ENCODE data around the gene ZMPSTE24.

The ZMPSTE24 gene

DNA sequence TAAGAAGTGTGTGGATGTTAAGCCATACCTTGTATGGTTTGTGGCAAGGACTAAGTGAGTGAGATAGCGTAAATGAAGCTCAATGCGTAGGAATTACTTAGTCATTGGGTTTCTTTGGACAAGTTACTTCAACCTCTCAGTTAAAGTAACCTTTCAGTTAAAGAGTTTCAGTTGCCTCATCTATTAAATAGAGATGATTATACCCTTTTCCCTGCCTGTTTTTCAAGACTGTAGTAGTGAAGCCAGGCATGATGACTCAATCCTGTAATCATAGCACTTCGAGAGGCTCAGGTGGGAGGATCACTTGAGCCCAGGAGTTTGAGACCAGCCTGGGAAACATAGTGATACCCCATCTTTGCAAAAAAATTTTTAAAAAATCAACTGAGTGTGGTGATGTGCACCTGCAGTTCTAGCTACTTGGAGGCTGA is 6.3 kb downstream of the ZMPSTE24 start:
- DNase-seq (ENCODE audit: low read depth) = no peak

DNA sequence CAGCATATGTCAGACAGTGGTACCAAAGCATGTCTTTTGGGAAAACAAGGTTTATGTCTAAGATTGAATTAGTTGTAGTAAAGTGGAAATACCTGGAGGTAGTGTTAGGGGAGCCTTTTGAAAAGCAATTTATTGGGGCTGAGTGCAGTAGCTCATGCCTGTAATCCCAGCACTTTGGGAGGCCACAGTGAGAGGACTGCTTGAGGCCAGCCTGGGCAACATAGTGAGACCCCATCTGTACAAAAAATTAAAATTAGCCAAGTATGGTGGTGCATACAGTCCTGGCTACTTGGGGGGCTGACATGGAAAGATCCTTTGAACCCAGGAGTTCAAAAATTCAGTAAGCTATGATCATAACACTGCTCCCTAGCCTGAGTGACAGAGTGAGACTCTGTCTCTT is 7.3 kb downstream of the ZMPSTE24 start:
- no peak for DNase-seq (ENCODE audit: low read depth)

DNA sequence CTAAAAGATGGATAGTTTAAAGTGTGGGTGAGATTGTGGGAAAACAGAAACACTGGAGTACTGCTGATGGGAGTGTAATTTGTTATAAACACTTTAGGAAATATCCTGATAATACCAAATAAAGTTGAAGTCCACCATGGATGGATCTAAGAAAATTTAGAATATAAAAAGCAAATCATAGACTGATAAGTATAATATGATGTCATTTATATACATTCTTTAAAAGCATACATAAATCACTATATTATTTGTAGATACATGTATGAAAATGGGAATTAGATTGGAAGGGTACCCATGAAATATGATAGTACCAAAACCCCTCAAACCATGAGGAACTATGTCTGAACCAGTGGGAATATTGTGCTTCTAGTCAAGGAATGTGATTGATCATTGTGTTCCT is 7.9 kb downstream of the ZMPSTE24 start:
- DNase-seq (ENCODE audit: low read depth) = no peak

- no peak for DNase-seq (ENCODE audit: low read depth)
These were observed 8.9 kb downstream of the ZMPSTE24 start for GRCh38 chr1:40266786-40267535.

GRCh38 chr1:40267767-40268187 is 9.7 kb downstream of the ZMPSTE24 start:
- no peak for DNase-seq (ENCODE audit: low read depth)

DNA sequence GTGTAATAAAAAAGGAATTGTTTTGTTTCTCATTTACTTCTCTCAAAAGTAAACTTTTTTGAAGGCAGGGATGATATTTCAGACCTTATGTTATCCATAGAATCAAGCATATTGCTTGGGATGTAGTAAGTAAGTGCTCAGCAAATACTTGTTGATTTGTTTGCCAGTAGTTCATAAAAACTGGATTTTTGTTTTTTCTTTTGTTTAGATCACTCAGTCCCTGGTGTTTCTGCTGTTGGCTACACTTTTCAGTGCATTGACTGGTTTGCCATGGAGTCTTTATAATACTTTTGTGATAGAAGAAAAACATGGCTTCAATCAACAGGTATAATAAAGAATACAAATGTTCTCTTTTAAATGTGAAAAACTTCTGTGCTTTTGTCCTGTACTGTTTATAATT is 10.2 kb downstream of the ZMPSTE24 start:
- no peak for DNase-seq (ENCODE audit: low read depth)

DNA sequence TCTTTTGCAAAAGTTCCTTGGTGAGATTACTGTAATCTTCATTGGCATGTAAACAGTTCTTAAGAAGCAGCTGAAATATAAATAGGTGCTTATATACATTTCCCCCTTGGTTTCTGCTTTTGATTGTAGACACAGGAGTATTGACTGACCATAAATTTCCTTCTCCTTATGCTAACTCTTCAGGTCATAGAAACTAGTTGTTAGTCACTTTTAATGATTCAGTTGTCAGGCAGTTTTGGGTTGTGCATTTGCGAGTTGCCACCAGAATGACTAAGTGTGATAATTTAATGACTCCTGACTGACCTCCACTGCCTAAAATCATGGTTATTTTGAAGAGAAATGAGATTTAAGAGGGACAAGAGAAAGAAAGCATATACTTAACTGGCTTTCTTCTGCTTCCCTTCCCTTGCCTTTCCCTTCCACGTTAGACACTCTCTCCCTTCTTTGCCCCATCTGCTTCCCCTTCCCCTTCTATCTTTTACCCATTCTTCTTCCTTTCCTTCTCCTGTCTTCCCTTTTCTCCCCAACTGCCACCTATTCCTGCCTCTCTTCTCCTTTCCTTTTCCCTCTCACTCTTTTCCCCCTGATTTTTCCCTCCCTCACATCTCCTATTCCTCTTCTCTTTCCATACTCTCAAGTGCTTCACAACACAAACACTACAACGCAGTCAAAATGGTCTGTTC is 12.3 kb downstream of the ZMPSTE24 start:
- no peak for DNase-seq (ENCODE audit: low read depth)

GRCh38 chr1:40272653-40273213 is 14.7 kb downstream of the ZMPSTE24 start:
- DNase-seq (ENCODE audit: low read depth) = no peak

DNA sequence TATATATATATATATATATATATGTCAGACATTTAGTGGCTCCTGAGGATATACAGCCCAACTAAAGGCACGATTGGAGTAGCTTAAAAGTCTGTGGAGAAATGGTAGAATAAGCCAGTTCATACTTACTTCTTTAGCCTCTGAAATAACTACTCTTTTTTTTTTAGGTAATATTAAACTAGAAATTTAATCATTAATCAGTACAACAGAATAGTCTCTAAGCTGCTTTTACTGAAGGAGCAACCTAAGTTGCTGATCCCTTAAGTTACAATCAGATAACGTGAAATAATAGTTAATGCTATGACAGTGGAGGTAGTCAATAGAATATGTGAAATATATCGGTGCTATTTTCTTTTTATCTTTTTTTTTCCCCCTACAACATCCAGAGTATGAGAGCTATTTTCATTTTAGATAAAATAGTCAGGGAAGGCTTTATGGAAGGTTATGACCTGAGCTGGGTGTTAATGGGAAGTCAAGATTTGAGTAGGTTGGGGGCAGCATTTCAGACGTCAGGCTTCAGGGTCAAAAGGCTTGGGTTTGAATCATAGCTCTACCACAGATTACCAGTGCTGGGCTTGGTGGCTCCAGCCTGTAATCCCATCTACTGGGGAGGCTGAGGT is 15.6 kb downstream of the ZMPSTE24 start:
- no peak for DNase-seq (ENCODE audit: low read depth)

DNA sequence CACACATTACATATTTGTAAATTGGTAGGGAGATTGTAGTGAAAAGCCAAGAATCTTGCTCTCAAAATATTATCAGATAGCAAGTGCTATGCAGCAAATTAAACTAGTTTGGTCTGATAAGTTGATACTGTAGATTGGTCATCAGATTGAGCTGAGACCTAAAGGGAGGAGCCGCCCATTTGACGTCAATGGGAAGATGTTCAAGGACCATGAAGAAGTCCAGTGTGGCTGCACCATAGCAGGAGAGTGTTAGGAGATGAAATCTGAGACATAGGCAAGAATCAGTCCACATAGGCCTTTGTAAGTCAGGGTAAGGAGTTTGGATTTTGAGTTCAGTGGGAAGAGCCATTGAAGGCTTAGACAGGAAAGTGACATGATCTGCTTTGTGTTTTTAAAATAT is 16.3 kb downstream of the ZMPSTE24 start:
- DNase-seq (ENCODE audit: low read depth) = no peak

DNA sequence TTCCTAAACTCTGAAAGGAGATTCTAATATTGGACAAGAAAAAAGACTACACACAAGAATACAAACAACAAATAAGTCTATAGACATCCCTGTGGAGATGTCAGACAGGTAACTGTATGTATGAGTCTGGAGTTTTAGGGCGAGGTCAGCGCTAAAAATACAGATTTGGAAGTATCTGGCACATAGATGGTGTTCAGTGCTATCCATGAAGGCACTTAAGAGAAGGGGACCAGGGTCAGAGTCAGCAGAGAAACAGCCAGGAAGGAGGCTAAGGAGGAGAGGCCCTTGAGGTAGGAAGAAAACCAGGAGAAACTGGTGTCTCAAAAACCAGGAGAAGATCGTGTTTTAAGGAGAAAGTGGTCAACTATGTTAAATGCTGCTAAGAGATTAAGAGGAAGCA is 18.1 kb downstream of the ZMPSTE24 start:
- DNase-seq (ENCODE audit: low read depth) = no peak

DNA sequence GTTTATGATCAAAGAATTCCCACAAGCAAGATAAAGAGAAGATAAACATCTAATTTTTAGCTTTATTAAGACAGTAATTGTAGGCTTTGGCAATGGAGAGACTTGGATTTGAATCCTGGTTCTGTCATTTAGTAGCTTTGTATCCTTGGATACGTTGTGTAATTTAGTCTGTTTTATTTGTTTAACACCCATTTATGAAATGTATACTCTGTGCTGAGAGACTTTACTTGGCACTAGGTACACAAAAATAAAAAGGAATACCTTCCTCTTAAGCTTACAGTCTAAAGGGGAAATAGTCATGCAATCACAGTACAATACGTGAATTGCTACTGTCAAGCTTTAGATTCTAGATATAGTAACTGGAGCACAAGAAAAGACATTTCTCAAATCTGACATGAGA is 23.8 kb downstream of the ZMPSTE24 start:
- DNase-seq (ENCODE audit: low read depth) = no peak

GRCh38 chr1:40291293-40291692 is 33.3 kb downstream of the ZMPSTE24 start:
- no peak for DNase-seq (ENCODE audit: low read depth)

GRCh38 chr1:40299366-40300248 is 41.6 kb downstream of the ZMPSTE24 start:
- no peak for DNase-seq (ENCODE audit: low read depth)

DNA sequence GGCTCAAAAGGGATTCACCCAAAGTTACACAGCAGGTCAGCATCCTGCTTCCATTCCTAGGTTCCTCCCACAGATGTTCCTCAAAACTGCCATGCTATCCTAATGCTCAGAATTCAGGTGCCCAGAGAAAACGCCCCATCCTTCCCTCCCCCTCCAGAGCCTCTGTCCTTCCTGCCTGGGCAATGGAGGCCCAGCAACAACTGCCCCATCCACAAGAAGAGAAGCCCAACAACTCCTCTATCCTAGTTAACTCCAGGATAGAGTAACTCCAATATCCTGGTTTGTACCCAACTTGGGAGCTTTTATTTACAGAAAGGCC is 42.2 kb downstream of the ZMPSTE24 start:
- DNase-seq (ENCODE audit: low read depth) = no peak

DNA sequence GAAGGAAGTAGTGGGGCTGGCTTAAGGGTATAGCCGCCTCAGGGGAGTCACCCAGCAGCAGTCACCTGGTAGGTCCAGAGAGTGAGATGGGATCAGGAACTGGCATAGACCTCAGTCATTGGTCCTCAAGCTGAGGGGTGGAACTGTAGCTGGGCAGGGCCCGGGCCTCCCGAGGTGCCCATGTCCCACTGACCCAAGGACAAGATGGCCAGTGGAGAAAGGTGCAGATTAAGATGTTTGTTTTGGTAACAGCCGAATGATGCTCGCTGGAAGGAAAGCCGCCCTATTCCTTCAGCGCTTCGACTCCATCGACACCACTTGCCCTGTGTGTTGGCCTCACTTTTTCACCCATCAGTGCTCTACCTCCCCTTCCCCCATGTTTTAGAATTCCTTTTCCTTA is 42.6 kb downstream of the ZMPSTE24 start:
- no peak for DNase-seq (ENCODE audit: low read depth)

DNA sequence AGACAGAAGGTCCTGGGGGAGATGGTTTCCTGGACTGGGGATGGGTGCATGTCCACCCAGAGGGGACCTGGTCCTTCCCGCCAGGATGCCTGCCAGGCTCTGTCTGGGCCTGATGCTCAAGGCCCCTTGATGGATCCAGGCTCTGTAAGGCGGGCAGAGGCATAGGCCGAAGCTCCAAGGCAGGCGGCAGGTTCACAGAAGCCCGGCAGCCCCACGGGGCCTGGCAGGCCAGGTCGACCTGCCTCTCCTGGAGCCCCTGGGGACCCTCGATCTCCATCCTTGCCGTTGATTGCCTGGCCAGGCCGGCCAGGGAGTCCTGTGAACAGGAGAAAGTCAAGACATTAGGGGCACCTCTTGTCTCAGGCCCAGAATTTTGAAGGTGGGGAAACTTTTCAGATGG is 43.0 kb downstream of the ZMPSTE24 start:
- no peak for DNase-seq (ENCODE audit: low read depth)

- no peak for DNase-seq (ENCODE audit: low read depth)
These were observed 43.7 kb downstream of the ZMPSTE24 start for GRCh38 chr1:40301541-40302299.

DNA sequence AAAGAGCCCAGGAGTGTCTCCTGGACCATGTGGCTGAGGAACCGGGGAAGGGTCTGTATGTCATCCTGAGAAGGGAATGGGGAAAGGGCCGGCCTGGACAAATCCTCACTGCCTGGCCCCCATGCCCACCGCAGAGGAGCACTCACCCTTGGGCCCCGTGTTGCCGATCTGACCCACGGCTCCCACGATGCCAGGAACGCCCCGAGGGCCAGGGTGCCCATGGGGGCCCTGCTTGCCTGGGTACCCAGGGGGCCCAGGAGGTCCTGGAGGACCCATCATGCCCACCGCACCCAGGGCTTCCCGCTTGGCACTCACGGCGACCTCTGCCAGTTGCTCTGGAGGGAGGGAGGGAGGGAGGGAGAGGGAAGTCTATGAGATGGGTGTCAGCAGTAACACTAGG is 44.4 kb downstream of the ZMPSTE24 start:
- DNase-seq (ENCODE audit: low read depth) = no peak

GRCh38 chr1:40303051-40303771 is 45.2 kb downstream of the ZMPSTE24 start:
- no peak for DNase-seq (ENCODE audit: low read depth)

- DNase-seq (ENCODE audit: low read depth) = no peak
These were observed 45.8 kb downstream of the ZMPSTE24 start for GRCh38 chr1:40303790-40304189.
